ENCODE data around the gene ASGR1.
"Not testable (repeated sequence)": the region's sequence is repeated elsewhere in the genome, so short reads cannot be mapped to it uniquely, and the experiment has no call there.

Gene ASGR1

GRCh38 chr17:7158424-7158823 is 20.7 kb downstream of the ASGR1 start:
- DNase-seq, result not testable (repeated sequence)

DNA sequence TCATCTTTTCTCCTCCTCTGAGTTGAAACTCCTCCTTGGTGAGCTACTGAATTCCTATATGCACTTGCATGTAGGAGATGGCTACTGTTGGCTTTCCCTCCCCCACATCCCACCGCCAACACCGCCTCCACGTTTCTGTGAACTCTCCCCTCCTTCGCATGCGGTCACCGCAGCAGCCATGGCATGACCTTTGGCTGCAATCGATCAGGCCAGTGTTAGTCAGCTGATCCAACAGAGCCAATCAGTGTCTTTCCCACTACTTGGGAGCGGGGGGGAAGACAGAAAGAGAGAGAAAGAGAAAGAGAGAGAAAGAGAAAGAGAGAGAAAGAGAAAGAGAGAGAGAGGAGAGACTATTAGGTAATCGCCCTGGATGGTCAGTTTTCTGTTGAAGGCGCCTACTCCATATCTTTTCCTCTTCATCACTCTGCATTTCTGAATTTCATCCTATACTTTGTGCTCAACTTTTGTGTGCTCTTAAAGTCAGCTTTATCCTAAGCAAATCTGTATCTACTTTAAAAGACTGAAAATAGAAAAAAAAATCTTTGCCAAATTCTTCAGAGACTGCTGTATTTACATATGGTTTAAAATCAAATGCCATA is 22.7 kb downstream of the ASGR1 start:
- no peak for DNase-seq

DNA sequence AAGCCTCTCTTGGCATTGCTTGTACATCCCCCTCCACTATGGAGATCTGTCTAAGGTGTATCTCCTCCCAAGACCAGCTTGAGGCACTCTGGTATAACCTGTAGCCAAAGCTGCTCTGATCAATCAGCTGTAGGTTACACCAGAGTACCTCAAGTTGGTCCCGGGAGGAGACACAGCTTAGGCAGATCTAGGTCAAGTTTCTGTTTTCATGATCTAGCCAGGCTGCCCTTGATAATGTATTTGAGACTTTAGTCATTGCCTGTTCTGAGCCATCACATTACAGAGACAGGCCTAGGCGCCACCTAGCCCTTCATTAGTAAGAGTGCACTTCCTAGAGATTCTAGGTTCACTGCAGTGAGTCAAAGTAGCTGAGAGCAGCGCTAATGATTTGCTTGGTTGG is 31.4 kb downstream of the ASGR1 start:
- no peak for DNase-seq

GRCh38 chr17:7146115-7146514 is 33.1 kb downstream of the ASGR1 start:
- no peak for DNase-seq

GRCh38 chr17:7144213-7144612 is 35.0 kb downstream of the ASGR1 start:
- no peak for DNase-seq

GRCh38 chr17:7141824-7142223 is 37.3 kb downstream of the ASGR1 start:
- no peak for DNase-seq

DNA sequence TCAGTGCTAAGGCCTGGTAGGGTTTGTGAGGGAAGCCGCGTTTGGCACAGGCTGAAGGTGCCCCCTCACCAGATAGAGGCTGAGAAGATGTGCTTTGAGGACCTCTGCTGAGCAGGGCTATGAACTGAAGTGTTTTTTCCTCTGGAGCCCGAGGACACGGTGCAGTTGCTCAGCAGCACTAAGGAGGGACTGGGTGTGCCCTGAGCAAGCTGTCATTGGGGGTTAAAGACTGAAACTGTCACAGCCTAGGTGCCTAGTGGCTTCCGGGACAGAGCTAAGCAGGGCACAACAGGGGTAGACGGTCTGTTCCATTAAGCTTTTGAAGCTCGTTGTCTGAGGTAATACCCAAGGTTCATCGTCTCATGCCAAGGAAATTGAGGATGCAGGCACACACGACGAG is 39.8 kb downstream of the ASGR1 start:
- no peak for DNase-seq

DNA sequence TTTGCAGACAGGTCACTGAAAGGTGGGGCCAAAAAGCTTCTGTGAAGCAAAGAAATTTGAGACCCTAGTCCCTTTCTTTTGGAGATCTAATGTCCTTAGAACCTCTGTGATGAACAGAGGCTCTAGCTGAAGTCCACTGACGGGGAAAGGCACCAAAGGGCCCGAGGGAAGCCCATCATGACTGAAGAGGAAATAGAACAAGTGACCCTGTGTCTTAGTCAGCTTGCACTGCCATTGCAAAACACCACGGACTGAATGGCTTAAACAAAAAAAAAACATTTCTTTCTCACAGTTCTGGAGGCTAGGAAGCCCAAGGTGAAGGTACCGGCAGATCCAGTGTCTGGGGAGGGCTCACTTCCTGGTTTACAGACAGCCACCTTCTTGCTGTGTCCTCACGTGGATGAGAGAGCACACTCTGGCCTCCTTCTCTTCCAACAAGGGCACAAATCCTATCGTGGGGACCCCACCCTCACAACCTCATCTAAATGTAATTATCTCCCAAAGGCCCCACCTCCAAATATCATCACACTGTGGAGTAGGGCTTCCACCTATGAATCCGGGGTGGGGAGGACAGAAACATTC is 40.3 kb downstream of the ASGR1 start:
- DNase-seq, result no peak

DNA sequence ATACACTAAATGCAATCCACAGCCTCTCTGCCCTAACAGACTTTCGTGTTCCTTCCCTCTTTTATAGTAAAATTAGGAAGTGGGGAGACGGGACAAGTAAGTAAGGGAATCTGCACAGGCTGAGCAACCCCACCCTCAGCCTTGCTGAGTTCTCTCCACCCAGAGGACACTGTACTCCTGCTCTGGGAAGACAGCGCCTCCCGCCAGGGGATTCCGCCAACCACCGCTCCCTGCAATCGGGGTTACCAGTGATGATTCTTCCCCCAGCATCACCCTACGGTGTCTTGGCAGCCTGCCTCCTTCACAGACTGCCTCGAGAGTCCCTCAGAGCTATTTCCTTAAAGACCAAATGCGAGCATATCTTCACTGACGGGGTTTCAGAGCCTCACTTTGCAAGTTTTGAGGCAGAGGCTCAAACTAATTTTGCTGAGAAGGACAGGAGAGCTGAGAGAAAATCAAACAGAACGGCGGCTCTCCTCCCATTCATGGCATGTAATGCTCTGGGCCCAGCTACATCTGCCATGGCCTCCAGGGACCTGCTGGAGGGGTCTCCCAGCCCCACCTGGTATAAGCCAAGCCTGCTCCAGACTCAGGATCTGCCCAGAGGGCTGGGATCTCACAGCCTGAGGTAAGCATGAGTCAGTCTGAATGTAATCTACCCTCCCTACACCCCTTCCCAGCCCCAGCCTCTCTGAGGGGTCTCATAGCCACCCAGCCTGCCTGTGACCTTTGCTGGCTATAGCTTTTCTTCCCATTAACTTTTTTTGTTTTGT is 41.8 kb downstream of the ASGR1 start:
- DNase-seq, result no peak

- peak; percentile 86 to 87 for DNase-seq
These were observed 42.8 kb downstream of the ASGR1 start for GRCh38 chr17:7136266-7136877.

- no peak for DNase-seq
These were observed 45.3 kb downstream of the ASGR1 start for GRCh38 chr17:7133916-7134315.

DNA sequence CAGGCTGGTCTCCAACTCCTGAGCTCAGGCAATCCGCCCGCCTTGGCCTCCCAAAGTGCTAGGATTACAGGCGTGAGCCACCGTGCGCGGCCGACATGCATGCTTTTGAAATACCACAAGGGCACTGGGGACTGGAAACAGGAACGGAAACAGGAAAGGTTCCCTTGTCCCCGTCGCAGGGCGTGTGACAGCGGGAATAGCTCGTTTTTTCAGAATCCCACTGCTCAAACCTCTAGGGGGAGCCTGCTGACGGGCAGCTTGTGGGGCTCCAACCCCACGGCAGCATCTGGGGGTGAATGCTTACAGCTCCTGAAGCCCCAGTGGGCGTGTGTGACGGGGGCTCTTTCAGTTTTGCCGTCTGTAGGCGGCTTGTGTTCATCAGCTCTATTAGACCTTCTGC is 45.7 kb downstream of the ASGR1 start:
- DNase-seq, result peak; percentile 42 to 56

DNA sequence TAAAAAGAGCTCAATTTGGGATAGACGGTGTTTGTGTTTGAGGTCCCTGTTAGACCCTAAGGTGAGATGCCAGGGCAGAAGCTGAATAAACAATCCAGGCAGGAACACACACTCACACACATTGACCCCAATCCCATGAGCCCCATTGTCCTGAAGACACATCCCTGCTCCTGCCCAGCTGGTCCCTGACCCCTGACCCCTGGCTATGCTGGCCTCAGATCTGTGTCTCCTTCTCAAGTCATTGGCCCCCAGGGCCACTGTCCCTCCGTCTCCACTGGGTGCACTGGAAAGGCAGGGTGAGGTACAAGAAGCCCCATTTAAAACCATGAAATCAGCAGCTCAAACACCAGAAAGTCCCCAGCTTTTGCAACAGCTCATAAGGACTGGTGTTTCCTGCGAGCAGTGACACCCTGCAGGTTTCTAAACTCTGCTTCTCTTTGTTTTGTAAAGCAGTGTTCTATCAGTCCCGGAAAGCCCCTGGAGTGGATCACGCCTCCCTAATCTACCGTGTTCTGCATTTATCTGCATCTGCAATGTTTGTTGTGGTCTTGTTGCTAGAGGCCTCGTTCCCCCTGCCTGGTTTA is 46.6 kb downstream of the ASGR1 start:
- peak; percentile 28 to 62 for DNase-seq

DNA sequence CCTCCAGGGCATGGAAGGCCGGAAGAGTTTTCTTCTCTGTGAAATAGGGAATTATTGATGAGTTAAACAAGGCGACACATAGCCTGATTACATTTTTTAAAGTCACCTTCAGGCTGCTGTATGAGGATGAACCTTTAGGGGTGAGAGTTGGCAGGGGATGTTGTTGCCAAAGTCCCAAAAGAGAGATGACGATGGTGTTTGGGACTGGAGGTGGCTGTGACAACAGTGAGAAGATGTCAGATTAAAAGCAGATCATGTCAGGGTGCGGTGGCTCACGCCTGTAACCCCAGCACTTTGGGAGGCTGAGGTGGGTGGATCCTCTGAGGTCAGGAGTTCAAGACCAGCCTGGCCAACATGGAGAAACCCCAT is 47.8 kb downstream of the ASGR1 start:
- no peak for DNase-seq

DNA sequence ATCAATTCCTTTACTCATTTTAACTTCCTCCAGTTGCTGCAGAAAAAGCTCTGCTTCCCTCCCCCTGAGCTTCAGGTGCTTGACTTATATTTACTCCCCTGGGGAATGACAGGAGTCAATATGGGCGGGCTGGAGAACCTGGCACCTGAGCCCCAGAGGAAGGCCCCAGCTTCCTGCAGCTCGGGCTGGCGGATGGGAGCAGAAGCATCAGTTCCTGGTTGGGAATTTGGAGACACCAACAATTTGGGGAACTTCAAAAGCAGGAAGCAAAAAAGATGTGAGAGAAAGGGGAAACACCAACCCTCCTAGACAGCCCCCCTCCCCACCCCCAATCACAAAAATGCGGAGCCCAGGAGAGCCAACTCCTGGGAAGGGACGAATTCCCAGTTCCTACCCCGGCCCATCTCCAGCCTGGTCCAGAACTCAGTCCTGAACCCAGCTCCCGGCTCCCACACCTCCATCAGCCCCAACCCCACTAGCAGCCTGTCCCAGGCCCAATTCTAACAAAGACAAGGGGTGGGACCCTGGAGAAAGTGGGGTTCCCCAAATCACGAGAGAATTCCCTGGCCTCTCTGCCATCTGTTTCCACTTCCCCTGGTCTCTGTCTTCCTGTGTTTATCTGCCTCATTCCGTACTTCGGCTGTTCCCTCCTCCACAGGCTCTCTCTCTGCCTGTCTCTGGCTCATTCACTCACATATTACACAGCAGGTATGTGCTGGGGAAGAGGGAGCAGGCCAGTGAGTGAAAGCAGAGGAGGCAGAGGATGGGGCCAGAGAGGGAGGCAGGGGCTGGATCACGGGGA is 48.3 kb downstream of the ASGR1 start:
- DNase-seq, result no peak

GRCh38 chr17:7129311-7129710 is 49.9 kb downstream of the ASGR1 start:
- DNase-seq, result no peak

GRCh38 chr17:7128160-7128559 is 51.0 kb downstream of the ASGR1 start:
- no peak for DNase-seq

DNA sequence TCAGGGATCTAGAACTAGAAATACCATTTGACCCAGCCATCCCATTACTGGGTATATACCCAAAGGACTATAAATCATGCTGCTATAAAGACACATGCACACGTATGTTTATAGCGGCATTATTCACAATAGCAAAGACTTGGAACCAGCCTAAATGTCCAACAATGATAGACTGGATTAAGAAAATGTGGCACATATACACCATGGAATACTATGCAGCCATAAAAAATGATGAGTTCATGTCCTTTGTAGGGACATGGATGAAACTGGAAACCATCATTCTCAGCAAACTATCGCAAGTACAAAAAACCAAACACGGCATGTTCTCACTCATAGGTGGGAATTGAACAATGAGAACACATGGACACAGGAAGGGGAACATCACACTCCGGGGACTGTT is 51.7 kb downstream of the ASGR1 start:
- DNase-seq, result not testable (repeated sequence)

DNA sequence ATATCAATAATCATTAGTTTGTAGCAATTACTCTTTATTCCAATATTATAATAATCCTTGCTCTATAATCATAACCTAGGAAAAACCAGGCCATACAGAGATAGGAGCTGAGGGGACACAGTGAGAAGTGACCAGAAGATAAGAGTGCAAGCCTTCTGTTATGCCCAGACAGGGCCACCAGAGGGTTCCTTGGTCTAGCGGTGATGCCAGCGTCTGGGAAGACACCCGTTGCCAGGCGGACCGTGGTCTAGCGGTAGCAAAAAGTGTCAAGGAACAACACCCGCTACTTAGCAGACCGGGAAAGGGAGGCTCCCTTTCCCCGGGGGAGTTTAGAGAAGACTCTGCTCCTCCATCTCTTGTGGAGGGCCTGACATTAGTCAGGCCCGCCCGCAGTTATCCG is 52.8 kb downstream of the ASGR1 start:
- DNase-seq, result not testable (repeated sequence)

DNA sequence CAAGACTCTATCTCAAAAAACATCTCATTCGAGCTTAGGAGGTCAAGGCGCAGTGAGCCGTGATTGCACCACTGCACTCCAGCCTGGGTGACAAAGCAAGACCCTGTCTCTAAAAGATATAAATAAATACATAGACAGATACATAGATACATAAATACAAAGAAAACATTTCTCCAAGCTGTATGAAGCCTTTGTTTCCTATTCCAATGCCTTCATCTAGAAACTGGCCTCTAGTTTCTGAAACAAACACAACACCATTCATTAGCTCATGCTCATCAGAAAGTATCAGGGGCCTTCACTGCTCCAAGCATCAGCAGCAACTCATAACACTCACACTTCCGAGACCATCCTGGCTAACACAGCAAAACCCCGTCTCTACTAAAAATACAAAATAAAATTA is 54.2 kb downstream of the ASGR1 start:
- no peak for DNase-seq

GRCh38 chr17:7123844-7124243 is 55.3 kb downstream of the ASGR1 start:
- no peak for DNase-seq

All from stimulated activated CD4-positive, alpha-beta T cell treated with anti-CD3 and anti-CD28 coated beads, Interleukin-2, amount 100 ng/mL, for 24 hours (primary cell).